Osteocyte (in vitro differentiated cells): ENCODE measurements around the gene MYO18B. TPM values are rescaled to one million over a fixed set of nuclear protein-coding genes. Genes with fewer than 3 reads are reported as not detected.
A peak's percentile ranks its signal among the peaks of the same experiment; 100 is the strongest.

Experiments used
- DNase-seq: peaks from one replicate; pipeline ENCODE4 v3.0.0; 2021; ENCODE audit warnings: mixed read lengths; ENCODE audit not compliant: unreplicated experiment; ENCODE audit errors: extremely low spot score
- H3K27ac Mint-ChIP-seq: one replicate; pipeline ENCODE4 v1.8.0; 2021; ENCODE audit warnings: mild to moderate bottlenecking, mixed read lengths; ENCODE audit not compliant: unreplicated experiment
- H3K27me3 Mint-ChIP-seq: one replicate; pipeline ENCODE4 v1.8.0; 2021; ENCODE audit warnings: mixed read lengths; ENCODE audit not compliant: unreplicated experiment
- H3K36me3 Mint-ChIP-seq: one replicate; pipeline ENCODE4 v1.8.0; 2021; ENCODE audit warnings: mixed read lengths; ENCODE audit not compliant: unreplicated experiment
- H3K4me1 Mint-ChIP-seq: one replicate; pipeline ENCODE4 v1.8.0; 2021; ENCODE audit warnings: mixed read lengths; ENCODE audit not compliant: unreplicated experiment
- H3K4me3 Mint-ChIP-seq: one replicate; pipeline ENCODE4 v1.8.0; 2021; ENCODE audit warnings: mild to moderate bottlenecking, moderate library complexity, mixed read lengths; ENCODE audit not compliant: unreplicated experiment
- H3K9me3 Mint-ChIP-seq: one replicate; pipeline ENCODE4 v1.8.0; 2021; ENCODE audit warnings: mixed read lengths; ENCODE audit not compliant: unreplicated experiment
- CTCF ChIP-seq: fragments of 200-600 bp; sonication (generic); IDR thresholded peaks from 2 replicates; pipeline ENCODE4 v1.5.0; 2021; ENCODE audit warnings: antibody characterized with exemption, mild to moderate bottlenecking, moderate library complexity
- total RNA-seq: library from RNA; stranded (reverse); gene quantifications from 2 replicates; pipeline ENCODE4 v1.2.1, GENCODE V29; 2021

The MYO18B gene
- total RNA-seq, 1 donor from 2014 or later: not detected

DNA sequence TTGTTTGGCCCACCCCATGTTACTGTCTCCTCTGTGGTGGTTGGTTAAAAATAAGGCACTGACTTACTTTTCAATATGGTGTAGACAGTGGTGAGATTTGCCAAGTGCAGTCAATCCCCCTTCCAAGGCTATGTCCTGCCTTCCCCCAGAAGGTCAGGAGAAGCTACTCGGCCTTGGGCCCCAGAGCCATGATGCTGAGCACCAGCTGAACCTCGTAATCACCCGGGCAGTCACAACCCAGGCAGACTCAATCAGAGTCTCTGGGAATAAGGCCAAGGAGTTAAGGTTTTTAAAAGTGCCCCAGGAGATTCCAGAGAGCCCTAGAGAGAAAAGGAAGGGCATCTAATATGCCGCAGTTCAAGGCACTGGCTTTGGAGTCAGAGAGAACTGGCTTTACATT is 23.8 kb downstream of the MYO18B start:
- Mint-ChIP-seq H3K4me1 (peaks cover 4% of the 10 kb centered on the region), H3K4me3 (no peak overlapping the region), H3K36me3 (no peaks in the 10 kb centered on the region), H3K27ac (no peak overlapping the region), H3K9me3 (peaks cover 12% of the 10 kb centered on the region), H3K27me3 (no peaks in the 10 kb centered on the region)
- no peak for TF ChIP-seq CTCF
- DNase-seq: no peak

GRCh38 chr22:25766418-25766817 is 24.4 kb downstream of the MYO18B start:
- no peak for DNase-seq
- Mint-ChIP-seq H3K27ac (no peak overlapping the region), H3K9me3 (peaks cover 12% of the 10 kb centered on the region), H3K36me3 (no peaks in the 10 kb centered on the region), H3K27me3 (no peaks in the 10 kb centered on the region), H3K4me1 (no peaks in the 10 kb centered on the region), H3K4me3 (no peak overlapping the region)
- no peak for TF ChIP-seq CTCF

DNA sequence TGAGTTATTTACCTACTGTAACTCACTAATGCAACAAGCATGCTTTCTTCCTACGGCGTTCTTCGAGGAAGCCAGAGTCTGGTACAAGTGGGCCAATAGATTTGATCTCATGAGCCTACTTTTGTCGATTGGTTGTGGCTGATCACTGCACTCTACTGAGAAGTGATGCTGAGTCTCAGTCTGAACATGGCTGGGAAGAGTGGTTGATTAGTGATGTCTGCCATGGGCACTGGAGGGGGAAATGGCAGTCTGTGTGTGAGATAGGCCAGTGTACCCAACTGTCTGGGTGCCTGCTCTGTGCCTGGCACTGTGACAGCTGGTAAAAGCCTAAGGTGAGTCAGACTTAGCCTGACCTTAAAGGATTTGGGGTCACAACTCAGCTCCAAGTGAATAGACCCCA is 28.3 kb downstream of the MYO18B start:
- no peaks in the 10 kb centered on the region for H3K4me1 Mint-ChIP-seq
- no peaks in the 10 kb centered on the region for H3K36me3 Mint-ChIP-seq
- no peak for TF ChIP-seq CTCF
- H3K27me3 Mint-ChIP-seq: peaks cover 5% of the 10 kb centered on the region
- no peak overlapping the region for H3K4me3 Mint-ChIP-seq
- no peak for DNase-seq
- H3K9me3 Mint-ChIP-seq: peaks cover 12% of the 10 kb centered on the region
- no peak overlapping the region for H3K27ac Mint-ChIP-seq

- no peaks in the 10 kb centered on the region for H3K9me3 Mint-ChIP-seq
Observed at GRCh38 chr22:25772288-25772687, 30.3 kb downstream of the MYO18B start.

GRCh38 chr22:25774575-25775026 is 32.6 kb downstream of the MYO18B start:
- Mint-ChIP-seq H3K27me3 (peaks cover 5% of the 10 kb centered on the region), H3K4me3 (no peak overlapping the region)
- no peak for DNase-seq

More at GRCh38 chr22:25772288-25772687, 30.3 kb downstream of the MYO18B start:
- Mint-ChIP-seq H3K36me3 (no peaks in the 10 kb centered on the region), H3K27ac (no peak overlapping the region), H3K4me3 (no peak overlapping the region), H3K4me1 (no peaks in the 10 kb centered on the region), H3K27me3 (peaks cover 5% of the 10 kb centered on the region)
- no peak for TF ChIP-seq CTCF
- no peak for DNase-seq

More at GRCh38 chr22:25774575-25775026, 32.6 kb downstream of the MYO18B start:
- peak; percentile 51 for TF ChIP-seq CTCF
- H3K4me1 Mint-ChIP-seq: no peaks in the 10 kb centered on the region
- no peaks in the 10 kb centered on the region for H3K9me3 Mint-ChIP-seq
- no peaks in the 10 kb centered on the region for H3K36me3 Mint-ChIP-seq
- H3K27ac Mint-ChIP-seq: no peak overlapping the region
